RWPE2 (cell line): Measurements from ENCODE around the gene NCAPD3.
A peak's percentile ranks its signal among the peaks of the same experiment; 100 is the strongest.

Source experiments
- ATAC-seq: fragments of 200-7000 bp; cut with Tn5 transposase; 3 replicates; pipeline ENCODE4 v1.9.1; 2021; ENCODE audit warnings: low read depth
- DNase-seq: peaks from one replicate; pipeline ENCODE4 v3.0.0-alpha.2; 2020; ENCODE audit warnings: low spot score
- H3K27ac ChIP-seq: fragments of 450-650 bp; 2 replicates; pipeline ENCODE4 v1.5.1; 2017; ENCODE audit warnings: mild to moderate bottlenecking; ENCODE audit not compliant: poor library complexity, severe bottlenecking
- H3K27me3 ChIP-seq: fragments of 250-450 bp; sonication (Bioruptor Pico); 2 replicates; pipeline ENCODE4 v1.5.1; 2021; ENCODE audit warnings: mild to moderate bottlenecking, moderate library complexity; ENCODE audit not compliant: insufficient read depth, poor library complexity, severe bottlenecking
- H3K36me3 ChIP-seq: fragments of 250-450 bp; sonication (Bioruptor Pico); 2 replicates; pipeline ENCODE4 v1.5.1; 2020; ENCODE audit warnings: low read depth, mild to moderate bottlenecking, moderate library complexity
- H3K4me1 ChIP-seq: fragments of 250-450 bp; sonication (Bioruptor Pico); 2 replicates; pipeline ENCODE4 v1.5.1; 2021; ENCODE audit warnings: mild to moderate bottlenecking, moderate library complexity; ENCODE audit not compliant: insufficient read depth, poor library complexity, severe bottlenecking
- H3K4me3 ChIP-seq: fragments of 250-450 bp; sonication (Bioruptor Pico); 2 replicates; pipeline ENCODE4 v1.5.1; 2021; ENCODE audit warnings: mild to moderate bottlenecking, moderate library complexity; ENCODE audit not compliant: severe bottlenecking
- H3K9me3 ChIP-seq: fragments of 250-450 bp; sonication (Bioruptor Pico); 2 replicates; pipeline ENCODE4 v1.5.1; 2021; ENCODE audit warnings: mild to moderate bottlenecking, moderate library complexity; ENCODE audit not compliant: severe bottlenecking
- TF ChIP-seq, protein P1 (sequence below): fragments of 450-650 bp; IDR thresholded peaks from one replicate; pipeline ENCODE4 v1.5.1; 2017; ENCODE audit warnings: mild to moderate bottlenecking, moderate library complexity; ENCODE audit not compliant: poor library complexity, severe bottlenecking

Gene NCAPD3

DNA sequence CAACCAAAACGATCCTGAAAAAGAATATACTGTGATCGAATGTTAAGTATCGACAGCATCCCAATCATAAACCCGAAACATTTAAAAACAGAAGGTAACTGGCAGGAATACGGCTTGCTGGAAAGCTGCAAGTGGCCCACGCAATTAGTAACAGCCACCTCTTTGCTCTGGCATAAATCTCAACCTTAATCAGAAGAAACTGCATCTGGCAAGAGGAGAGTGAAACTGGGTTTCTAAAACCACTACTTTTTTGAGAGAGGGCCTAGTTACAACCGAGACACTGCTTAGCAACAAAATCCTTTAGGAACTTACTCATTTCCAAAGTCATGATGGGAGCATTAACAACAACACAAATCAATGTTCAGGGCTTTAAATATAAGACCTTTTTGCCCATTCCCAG is 7.9 kb downstream of the NCAPD3 start:
- H3K27me3 ChIP-seq: no peaks in the 10 kb centered on the region
- TF ChIP-seq, protein P1, sequence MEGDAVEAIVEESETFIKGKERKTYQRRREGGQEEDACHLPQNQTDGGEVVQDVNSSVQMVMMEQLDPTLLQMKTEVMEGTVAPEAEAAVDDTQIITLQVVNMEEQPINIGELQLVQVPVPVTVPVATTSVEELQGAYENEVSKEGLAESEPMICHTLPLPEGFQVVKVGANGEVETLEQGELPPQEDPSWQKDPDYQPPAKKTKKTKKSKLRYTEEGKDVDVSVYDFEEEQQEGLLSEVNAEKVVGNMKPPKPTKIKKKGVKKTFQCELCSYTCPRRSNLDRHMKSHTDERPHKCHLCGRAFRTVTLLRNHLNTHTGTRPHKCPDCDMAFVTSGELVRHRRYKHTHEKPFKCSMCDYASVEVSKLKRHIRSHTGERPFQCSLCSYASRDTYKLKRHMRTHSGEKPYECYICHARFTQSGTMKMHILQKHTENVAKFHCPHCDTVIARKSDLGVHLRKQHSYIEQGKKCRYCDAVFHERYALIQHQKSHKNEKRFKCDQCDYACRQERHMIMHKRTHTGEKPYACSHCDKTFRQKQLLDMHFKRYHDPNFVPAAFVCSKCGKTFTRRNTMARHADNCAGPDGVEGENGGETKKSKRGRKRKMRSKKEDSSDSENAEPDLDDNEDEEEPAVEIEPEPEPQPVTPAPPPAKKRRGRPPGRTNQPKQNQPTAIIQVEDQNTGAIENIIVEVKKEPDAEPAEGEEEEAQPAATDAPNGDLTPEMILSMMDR: no peak
- H3K36me3 ChIP-seq: peaks cover 93% of the 10 kb centered on the region
- H3K27ac ChIP-seq: no peak overlapping the region
- H3K4me1 ChIP-seq: no peaks in the 10 kb centered on the region
- H3K9me3 ChIP-seq: no peaks in the 10 kb centered on the region
- no peak overlapping the region for H3K4me3 ChIP-seq
- ATAC-seq: no peak
- no peak for DNase-seq

DNA sequence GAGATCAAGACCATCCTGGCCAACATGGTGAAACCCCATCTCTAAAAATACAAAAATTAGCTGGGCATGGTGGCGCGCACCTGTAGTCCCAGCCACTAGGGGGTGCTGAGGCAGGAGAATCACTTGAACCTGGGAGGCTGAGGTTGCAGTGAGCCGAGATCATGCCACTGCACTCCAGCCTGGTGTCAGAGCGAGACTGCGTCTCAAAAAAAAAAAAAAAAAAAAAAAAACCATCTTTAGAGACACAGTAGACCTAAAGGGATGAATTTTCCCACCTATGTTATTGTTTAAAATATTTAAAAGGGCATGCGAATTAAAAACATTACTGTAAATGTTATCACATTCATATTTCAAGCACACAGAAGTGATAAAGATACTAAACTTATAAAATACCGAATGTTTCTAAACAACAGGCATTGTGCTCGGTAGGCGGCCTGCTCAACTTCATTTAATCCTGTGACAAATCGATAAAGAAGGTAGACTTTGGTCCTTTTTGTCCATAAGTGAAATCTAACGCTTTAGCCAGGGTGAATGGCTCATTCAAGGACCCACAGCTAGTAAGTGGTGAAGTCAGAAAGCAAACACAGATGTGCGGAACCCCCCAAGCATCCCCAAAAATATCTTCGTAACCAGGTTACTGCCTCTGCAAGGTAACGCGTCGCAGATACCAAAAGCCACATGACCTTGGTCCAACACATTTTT is 16.1 kb downstream of the NCAPD3 start:
- ATAC-seq (no peak), DNase-seq (no peak)
- H3K4me3 ChIP-seq: no peak overlapping the region
- H3K36me3 ChIP-seq: peaks cover 100% of the 10 kb centered on the region
- no peaks in the 10 kb centered on the region for H3K4me1 ChIP-seq
- no peaks in the 10 kb centered on the region for H3K9me3 ChIP-seq
- H3K27ac ChIP-seq: no peak overlapping the region
- TF ChIP-seq, protein P1: peak; percentile 79
- no peaks in the 10 kb centered on the region for H3K27me3 ChIP-seq

DNA sequence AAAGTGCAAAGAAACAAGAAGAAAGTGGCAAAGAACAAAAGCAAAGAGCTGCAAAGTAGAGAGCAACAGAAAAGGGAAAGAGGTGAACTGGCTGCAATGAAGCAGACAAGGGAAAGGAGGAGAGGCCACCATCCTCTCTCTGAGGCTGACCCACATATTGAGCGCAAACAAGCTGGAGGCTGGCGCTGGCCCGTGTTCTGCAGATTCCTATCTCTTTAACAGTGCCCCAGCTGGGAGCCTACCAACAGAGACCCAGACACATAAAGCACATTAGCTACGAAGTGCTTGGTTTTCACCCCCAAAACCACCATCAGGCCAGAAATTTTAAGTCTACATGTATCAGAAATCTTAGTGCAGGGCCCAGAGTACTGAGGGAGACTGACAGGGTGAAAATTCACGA is 17.6 kb downstream of the NCAPD3 start:
- Histone ChIP-seq H3K27ac (no peak overlapping the region), H3K9me3 (no peaks in the 10 kb centered on the region), H3K36me3 (peaks cover 100% of the 10 kb centered on the region), H3K4me3 (no peak overlapping the region), H3K4me1 (no peaks in the 10 kb centered on the region), H3K27me3 (no peaks in the 10 kb centered on the region)
- no peak for ATAC-seq
- TF ChIP-seq, protein P1: no peak
- DNase-seq: no peak

DNA sequence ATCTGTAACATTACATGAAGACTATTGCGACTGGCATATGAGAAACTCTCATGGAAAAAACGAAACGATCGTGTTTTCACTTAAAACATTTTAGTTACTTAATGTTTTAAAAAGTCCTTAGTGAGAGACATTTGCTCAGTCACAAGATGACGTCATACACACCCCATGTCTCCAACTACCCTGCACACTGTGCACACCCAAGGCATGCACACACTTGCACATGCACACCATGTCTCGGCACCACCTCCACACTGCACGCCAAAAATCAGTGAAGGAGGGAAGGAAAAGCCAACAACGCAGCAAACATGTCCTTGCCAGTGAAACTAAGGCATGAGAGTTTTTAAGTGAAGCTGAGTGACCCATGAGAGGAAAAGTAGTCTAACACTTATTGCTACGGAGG is 18.0 kb downstream of the NCAPD3 start:
- TF ChIP-seq, protein P1: no peak
- Histone ChIP-seq H3K4me3 (no peak overlapping the region), H3K27me3 (no peaks in the 10 kb centered on the region), H3K4me1 (no peaks in the 10 kb centered on the region), H3K36me3 (peaks cover 100% of the 10 kb centered on the region), H3K9me3 (no peaks in the 10 kb centered on the region), H3K27ac (no peak overlapping the region)
- DNase-seq (no peak), ATAC-seq (no peak)

DNA sequence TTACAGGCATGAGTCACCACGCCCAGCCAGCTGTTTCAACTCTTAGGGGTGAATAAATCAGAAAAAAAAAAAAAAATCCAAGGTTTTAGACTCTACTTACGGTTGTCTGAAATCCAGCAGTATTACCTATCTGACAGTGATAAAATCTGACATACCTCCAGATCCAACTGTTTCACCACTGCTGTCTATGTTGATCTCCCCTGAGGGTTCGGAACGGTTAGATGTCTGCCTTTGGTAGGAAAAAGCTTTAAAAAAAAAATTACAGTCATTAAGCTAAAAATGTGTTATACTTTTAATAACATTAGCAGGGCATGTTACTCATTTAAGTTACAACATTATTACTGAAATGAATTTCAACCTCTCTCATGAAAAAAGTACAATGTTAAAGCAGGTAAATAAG is 21.1 kb downstream of the NCAPD3 start:
- no peak overlapping the region for H3K4me3 ChIP-seq
- TF ChIP-seq, protein P1: no peak
- H3K4me1 ChIP-seq: no peaks in the 10 kb centered on the region
- H3K9me3 ChIP-seq: no peaks in the 10 kb centered on the region
- peaks cover 100% of the 10 kb centered on the region for H3K36me3 ChIP-seq
- H3K27me3 ChIP-seq: no peaks in the 10 kb centered on the region
- no peak for DNase-seq
- ATAC-seq: no peak
- H3K27ac ChIP-seq: no peak overlapping the region
